NCI-H2196 treated with DMSO at 0.1 percent for 48 hours (cell line): Measurements from ENCODE around the gene LYAR.

Experiments
- DNase-seq: peaks from one replicate; lab custom pipeline; 2025; ENCODE audit not compliant: unreplicated experiment; lab: John Stamatoyannopoulos, UW

The LYAR gene

GRCh38 chr4:4317496-4318232 lies 27.7 kb upstream of the LYAR start:
- no peak for DNase-seq

GRCh38 chr4:4316150-4316495 lies 26.2 kb upstream of the LYAR start:
- no peak for DNase-seq

- DNase-seq, result no peak
These were observed 25.7 kb upstream of the LYAR start for GRCh38 chr4:4315461-4316149.

- DNase-seq, result no peak
These were observed 21.2 kb upstream of the LYAR start for GRCh38 chr4:4311193-4311592.

- no peak for DNase-seq
These were observed 19.0 kb upstream of the LYAR start for GRCh38 chr4:4308800-4309441.

GRCh38 chr4:4306920-4307319 lies 17.0 kb upstream of the LYAR start:
- DNase-seq, result no peak

GRCh38 chr4:4302416-4302815 lies 12.5 kb upstream of the LYAR start:
- DNase-seq, result no peak

GRCh38 chr4:4302001-4302400 lies 12.0 kb upstream of the LYAR start:
- DNase-seq, result no peak

GRCh38 chr4:4299006-4299405 lies 9.1 kb upstream of the LYAR start:
- no peak for DNase-seq

GRCh38 chr4:4296283-4296846 lies 6.4 kb upstream of the LYAR start:
- no peak for DNase-seq

GRCh38 chr4:4293279-4293678 lies 3.3 kb upstream of the LYAR start:
- no peak for DNase-seq

GRCh38 chr4:4289597-4289940 lies 385 bp downstream of the LYAR start:
- DNase-seq, result no peak

- DNase-seq, result no peak
These were observed 899 bp downstream of the LYAR start for GRCh38 chr4:4289055-4289454.

GRCh38 chr4:4288098-4288497 lies 1.9 kb downstream of the LYAR start:
- DNase-seq, result no peak

GRCh38 chr4:4284827-4285618 lies 4.9 kb downstream of the LYAR start:
- no peak for DNase-seq

GRCh38 chr4:4281787-4282186 lies 8.2 kb downstream of the LYAR start:
- no peak for DNase-seq

GRCh38 chr4:4277531-4277930 lies 12.4 kb downstream of the LYAR start:
- no peak for DNase-seq

GRCh38 chr4:4274226-4274625 lies 15.7 kb downstream of the LYAR start:
- no peak for DNase-seq

GRCh38 chr4:4271912-4272311 lies 18.0 kb downstream of the LYAR start:
- DNase-seq, result no peak

- DNase-seq, result no peak
These were observed 19.4 kb downstream of the LYAR start for GRCh38 chr4:4270529-4270928.

GRCh38 chr4:4269856-4270255 lies 20.1 kb downstream of the LYAR start:
- DNase-seq, result no peak
